Mucosa of gallbladder (tissue), 1 donor: ENCODE measurements around the gene NMNAT3. TPM values are rescaled to one million over a fixed set of nuclear protein-coding genes. Genes with fewer than 3 reads are reported as not detected.

Experiments used
- DNase-seq: peaks from one replicate; pipeline ENCODE4 v3.0.0-alpha.2; 2020; ENCODE audit warnings: low spot score
- total RNA-seq: library from RNA; stranded (reverse); gene quantifications from one replicate; pipeline ENCODE4 v1.2.1, GENCODE V29; 2021
- donor health status: DM: no; HTN: no; CAD: no.

Gene NMNAT3
- total RNA-seq, 1 donor from 2014 or later = 5.9 TPM

GRCh38 chr3:139675327-139675726 lies 2.4 kb downstream of the NMNAT3 start:
- no peak for DNase-seq

- no peak for DNase-seq
Observed at GRCh38 chr3:139674571-139675260, 3.1 kb downstream of the NMNAT3 start.

GRCh38 chr3:139672884-139673283 lies 4.9 kb downstream of the NMNAT3 start:
- no peak for DNase-seq

GRCh38 chr3:139671863-139672646 lies 5.7 kb downstream of the NMNAT3 start:
- DNase-seq = no peak

- no peak for DNase-seq
Observed at GRCh38 chr3:139671107-139671506, 6.7 kb downstream of the NMNAT3 start.

GRCh38 chr3:139670196-139670595 lies 7.6 kb downstream of the NMNAT3 start:
- no peak for DNase-seq

GRCh38 chr3:139668332-139668731 lies 9.4 kb downstream of the NMNAT3 start:
- no peak for DNase-seq

- no peak for DNase-seq
Observed at GRCh38 chr3:139664958-139665357, 12.8 kb downstream of the NMNAT3 start.

GRCh38 chr3:139660269-139660668 lies 17.5 kb downstream of the NMNAT3 start:
- no peak for DNase-seq

- DNase-seq = no peak
Observed at GRCh38 chr3:139659511-139659910, 18.3 kb downstream of the NMNAT3 start.

GRCh38 chr3:139657936-139658335 lies 19.8 kb downstream of the NMNAT3 start:
- DNase-seq = no peak

- DNase-seq = no peak
Observed at GRCh38 chr3:139657434-139657833, 20.3 kb downstream of the NMNAT3 start.

- peak; percentile 28 for DNase-seq
Observed at GRCh38 chr3:139655909-139656595, 21.7 kb downstream of the NMNAT3 start.

GRCh38 chr3:139654637-139655365 lies 23.0 kb downstream of the NMNAT3 start:
- peak; percentile 53 for DNase-seq

GRCh38 chr3:139653582-139653981 lies 24.2 kb downstream of the NMNAT3 start:
- no peak for DNase-seq

GRCh38 chr3:139652561-139652960 lies 25.2 kb downstream of the NMNAT3 start:
- no peak for DNase-seq

- no peak for DNase-seq
Observed at GRCh38 chr3:139647866-139648435, 29.8 kb downstream of the NMNAT3 start.

- no peak for DNase-seq
Observed at GRCh38 chr3:139646512-139646911, 31.3 kb downstream of the NMNAT3 start.

GRCh38 chr3:139642996-139643395 lies 34.8 kb downstream of the NMNAT3 start:
- no peak for DNase-seq

- DNase-seq = no peak
Observed at GRCh38 chr3:139640456-139640855, 37.3 kb downstream of the NMNAT3 start.

GRCh38 chr3:139639662-139640061 lies 38.1 kb downstream of the NMNAT3 start:
- no peak for DNase-seq

- no peak for DNase-seq
Observed at GRCh38 chr3:139638518-139638917, 39.3 kb downstream of the NMNAT3 start.
